Measurements from ENCODE around the gene TTLL8. TPM values are rescaled to one million over a fixed set of nuclear protein-coding genes. Genes with fewer than 3 reads are reported as not detected.

TTLL8 gene
- total and polyA plus RNA-seq, 9 donors = not detected

DNA sequence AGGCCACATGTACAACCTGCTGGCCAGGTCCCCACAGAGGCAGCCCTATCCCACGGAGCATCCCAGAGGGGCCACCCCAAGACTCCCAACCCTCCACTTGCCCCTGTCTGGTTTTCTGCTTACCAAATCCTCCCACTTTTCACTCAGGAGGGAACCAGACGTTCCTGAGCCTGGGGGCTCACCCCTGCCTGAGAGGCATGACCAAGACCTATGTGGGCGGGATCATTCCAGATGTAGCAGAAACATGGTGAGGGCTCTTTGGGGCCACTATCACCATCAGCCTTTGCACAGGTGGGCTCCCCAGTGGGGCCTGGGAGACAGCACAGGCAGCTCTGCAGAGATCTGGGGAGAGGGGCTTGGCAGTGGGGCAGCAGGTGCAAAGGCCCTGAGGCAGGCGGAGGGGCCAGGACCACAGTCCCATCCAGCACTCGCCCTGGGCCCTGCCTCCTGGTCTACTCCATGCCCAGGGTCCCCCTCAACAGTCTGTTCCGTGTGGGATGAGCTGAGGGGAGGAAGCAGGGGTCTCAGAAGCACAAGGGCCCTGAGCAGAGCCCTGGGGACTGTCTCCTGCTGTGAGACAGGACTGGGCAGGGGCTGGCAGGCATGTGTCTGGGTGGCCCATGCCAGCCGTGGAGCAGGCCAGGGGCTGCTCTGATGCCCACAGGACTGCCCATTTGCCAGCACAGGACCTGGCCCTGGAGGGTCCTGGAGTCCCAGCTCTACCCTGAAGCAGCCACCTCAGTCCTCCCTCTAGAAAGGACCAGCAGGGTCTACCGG is 88.2 kb downstream of the TTLL8 start:
- TF ChIP-seq POLR2A (IDR thresholded peaks at IDR 0.05) (no peak), EP300 (IDR thresholded peaks at IDR 0.05) (no peak)
- TF ChIP-seq, protein P1, sequence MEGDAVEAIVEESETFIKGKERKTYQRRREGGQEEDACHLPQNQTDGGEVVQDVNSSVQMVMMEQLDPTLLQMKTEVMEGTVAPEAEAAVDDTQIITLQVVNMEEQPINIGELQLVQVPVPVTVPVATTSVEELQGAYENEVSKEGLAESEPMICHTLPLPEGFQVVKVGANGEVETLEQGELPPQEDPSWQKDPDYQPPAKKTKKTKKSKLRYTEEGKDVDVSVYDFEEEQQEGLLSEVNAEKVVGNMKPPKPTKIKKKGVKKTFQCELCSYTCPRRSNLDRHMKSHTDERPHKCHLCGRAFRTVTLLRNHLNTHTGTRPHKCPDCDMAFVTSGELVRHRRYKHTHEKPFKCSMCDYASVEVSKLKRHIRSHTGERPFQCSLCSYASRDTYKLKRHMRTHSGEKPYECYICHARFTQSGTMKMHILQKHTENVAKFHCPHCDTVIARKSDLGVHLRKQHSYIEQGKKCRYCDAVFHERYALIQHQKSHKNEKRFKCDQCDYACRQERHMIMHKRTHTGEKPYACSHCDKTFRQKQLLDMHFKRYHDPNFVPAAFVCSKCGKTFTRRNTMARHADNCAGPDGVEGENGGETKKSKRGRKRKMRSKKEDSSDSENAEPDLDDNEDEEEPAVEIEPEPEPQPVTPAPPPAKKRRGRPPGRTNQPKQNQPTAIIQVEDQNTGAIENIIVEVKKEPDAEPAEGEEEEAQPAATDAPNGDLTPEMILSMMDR (IDR thresholded peaks at IDR 0.05) = no peak
- peak overlapping the region in 1 of 2 donors; percentile 0 for H3K27ac ChIP-seq
- WGBS, 3 donors = 80 to 87% (median 83%) methylated on average over 8 of the region's 8 CpGs
- H3K27me3 ChIP-seq = no peaks in the 10 kb centered on the region
- intact Hi-C loops (cut with DNase I) = loop anchor here (5.0 kb wide), 2 partner anchors 33 to 38 kb away; no protein-coding TSS in a partner anchor
- H3K4me3 ChIP-seq = no peak overlapping the region
- H3K36me3 ChIP-seq = no peaks in the 10 kb centered on the region
- no peaks in the 10 kb centered on the region for H3K9me3 ChIP-seq
- peak; percentile 22 to 48 (median 36) for DNase-seq
- H3K4me1 ChIP-seq (ENCODE audit: insufficient read depth) = peaks cover 28% of the 10 kb centered on the region

DNA sequence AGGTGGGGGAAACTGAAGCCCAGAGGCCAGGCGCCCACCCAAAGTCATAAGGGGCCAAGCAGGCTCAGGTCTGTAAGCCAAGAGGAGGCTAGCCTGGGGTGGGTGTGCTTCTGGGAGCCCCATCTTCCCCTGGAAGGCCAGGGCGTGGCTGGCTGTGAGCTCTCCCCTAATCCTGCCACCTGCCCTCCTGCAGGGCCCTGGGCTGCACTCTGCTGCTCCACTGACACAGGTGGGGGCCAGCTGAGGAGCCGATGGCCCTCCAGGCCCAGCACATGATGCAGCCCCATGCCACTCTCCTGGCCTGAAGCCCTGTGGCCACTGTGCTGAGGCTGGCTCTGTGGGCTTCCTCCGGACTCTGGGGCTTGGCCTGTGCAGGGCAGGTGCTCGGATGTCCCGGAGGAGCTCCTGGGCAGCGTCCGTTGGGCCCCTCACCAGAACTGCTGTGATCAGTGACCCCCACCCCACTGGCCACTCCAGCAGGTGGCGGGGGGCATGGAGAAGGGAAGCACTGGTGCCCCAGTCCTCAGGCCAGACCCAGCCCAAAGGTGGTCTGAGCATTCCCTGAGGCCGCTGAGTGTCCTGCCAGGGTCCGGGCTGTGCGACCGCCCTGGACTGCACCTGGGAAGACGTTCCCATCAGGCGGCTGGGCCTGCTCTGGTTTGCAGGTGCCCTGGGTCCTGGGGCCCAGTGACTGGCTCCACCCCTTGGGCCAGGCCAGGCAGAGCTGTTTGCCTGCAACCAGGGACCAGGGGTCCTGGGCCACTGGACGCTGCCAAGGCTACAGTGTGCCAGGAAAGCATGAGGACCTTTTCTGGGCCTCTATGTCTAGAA is 89.1 kb downstream of the TTLL8 start:
- WGBS, 3 donors = 96 to 98% (median 97%) methylated on average over 10 to 16 of the region's 16 CpGs
- Histone ChIP-seq H3K27me3 (no peaks in the 10 kb centered on the region), H3K4me1 (ENCODE audit: insufficient read depth) (peaks cover 28% of the 10 kb centered on the region), H3K27ac (peak overlapping the region in 1 of 2 donors; percentile 37), H3K4me3 (no peak overlapping the region), H3K36me3 (no peaks in the 10 kb centered on the region), H3K9me3 (no peaks in the 10 kb centered on the region)
- DNase-seq = peak; percentile 20 to 47 (median 36)
- intact Hi-C loops (cut with DNase I) = loop anchor here in 2 of 4 donors (5.0 kb wide), 1 partner anchor 37 kb away; no protein-coding TSS in a partner anchor
- TF ChIP-seq, protein P1 (IDR thresholded peaks at IDR 0.05) = no peak
- no peak for TF ChIP-seq POLR2A (IDR thresholded peaks at IDR 0.05)
- no peak for TF ChIP-seq EP300 (IDR thresholded peaks at IDR 0.05)

Other genes with a start within 250 kb of the TTLL8 start
- gene BRD1, start 230.4 kb downstream of the TTLL8 start, total RNA-seq = 10 to 100 TPM; 27.3 to 45.6 (median 40.2) TPM
- gene BRD1, start 230.4 kb downstream of the TTLL8 start, polyA plus RNA-seq = 10 to 100 TPM; 13.6 to 33.4 TPM
- 1 to 10 TPM; 5.8 to 9.6 (median 8.5) TPM for gene ZBED4, start 204.5 kb downstream of the TTLL8 start, total RNA-seq
- 1 to 10 TPM; 3.5 to 4.8 TPM for gene ZBED4, start 204.5 kb downstream of the TTLL8 start, polyA plus RNA-seq
- gene ALG12, start 139.9 kb downstream of the TTLL8 start, total RNA-seq = 10 to 100 TPM; 10.5 to 19.2 (median 15.5) TPM
- 10 to 100 TPM in 1 of 2 donors, 1 to 10 TPM in 1; 3.5 to 10.3 TPM for gene ALG12, start 139.9 kb downstream of the TTLL8 start, polyA plus RNA-seq
- gene CRELD2, start 139.7 kb downstream of the TTLL8 start, total RNA-seq = 10 to 100 TPM; 12.9 to 53.4 (median 27.8) TPM
- gene CRELD2, start 139.7 kb downstream of the TTLL8 start, polyA plus RNA-seq = 10 to 100 TPM in 1 of 2 donors, 1 to 10 TPM in 1; 9.5 to 21.4 TPM
- gene PIM3, start 97.5 kb downstream of the TTLL8 start, total RNA-seq = 100 to 1,000 TPM in 1 of 7 donors, 10 to 100 TPM in 6; 29.7 to 291 (median 45.3) TPM
- gene PIM3, start 97.5 kb downstream of the TTLL8 start, polyA plus RNA-seq = 10 to 100 TPM in 1 of 2 donors, 1 to 10 TPM in 1; 7.3 to 34.1 TPM
- under 1 TPM in 3 of 7 donors, not detected in 4; 0.10 to 0.18 (median 0.10) TPM for gene IL17REL, start 45.5 kb downstream of the TTLL8 start, total RNA-seq
- gene IL17REL, start 45.5 kb downstream of the TTLL8 start, polyA plus RNA-seq = under 1 TPM in 1 of 2 donors, not detected in 1; 0.05 TPM
- gene MLC1, start 27.1 kb upstream of the TTLL8 start, total RNA-seq = 1 to 10 TPM in 1 of 7 donors, under 1 TPM in 4, not detected in 2; 0.11 to 1.1 (median 0.35) TPM
- gene MLC1, start 27.1 kb upstream of the TTLL8 start, polyA plus RNA-seq = under 1 TPM; 0.27 to 0.67 TPM
- 1 to 10 TPM in 6 of 7 donors, under 1 TPM in 1; 0.94 to 6.3 (median 2.5) TPM for gene MOV10L1, start 31.7 kb upstream of the TTLL8 start, total RNA-seq
- gene MOV10L1, start 31.7 kb upstream of the TTLL8 start, polyA plus RNA-seq = 1 to 10 TPM; 1.6 to 2.0 TPM
- gene PANX2, start 112.4 kb upstream of the TTLL8 start, total RNA-seq = 1 to 10 TPM; 1.8 to 5.6 (median 3.1) TPM
- gene PANX2, start 112.4 kb upstream of the TTLL8 start, polyA plus RNA-seq = 1 to 10 TPM in 1 of 2 donors, under 1 TPM in 1; 0.27 to 2.0 TPM
- 10 to 100 TPM; 23.5 to 35.2 (median 27.2) TPM for gene TRABD, start 127.6 kb upstream of the TTLL8 start, total RNA-seq
- 10 to 100 TPM in 1 of 2 donors, under 1 TPM in 1; 0.58 to 25.9 TPM for gene TRABD, start 127.6 kb upstream of the TTLL8 start, polyA plus RNA-seq
- 10 to 100 TPM; 18.9 to 31.1 (median 23.0) TPM for gene SELENOO, start 142.7 kb upstream of the TTLL8 start, total RNA-seq
- gene SELENOO, start 142.7 kb upstream of the TTLL8 start, polyA plus RNA-seq = 10 to 100 TPM in 1 of 2 donors, under 1 TPM in 1; 0.40 to 23.4 TPM
- 10 to 100 TPM; 35.9 to 52.2 (median 40.8) TPM for gene TUBGCP6, start 186.7 kb upstream of the TTLL8 start, total RNA-seq
- gene TUBGCP6, start 186.7 kb upstream of the TTLL8 start, polyA plus RNA-seq = 10 to 100 TPM in 1 of 2 donors, 1 to 10 TPM in 1; 7.5 to 42.6 TPM
- gene HDAC10, start 193.0 kb upstream of the TTLL8 start, total RNA-seq = 10 to 100 TPM; 24.9 to 44.6 (median 41.1) TPM
- gene HDAC10, start 193.0 kb upstream of the TTLL8 start, polyA plus RNA-seq = 10 to 100 TPM in 1 of 2 donors, 1 to 10 TPM in 1; 2.3 to 33.2 TPM
- 10 to 100 TPM in 6 of 7 donors, 1 to 10 TPM in 1; 7.9 to 35.3 (median 23.3) TPM for gene MAPK12, start 203.4 kb upstream of the TTLL8 start, total RNA-seq
- gene MAPK12, start 203.4 kb upstream of the TTLL8 start, polyA plus RNA-seq = 10 to 100 TPM in 1 of 2 donors, under 1 TPM in 1; 0.87 to 26.5 TPM
- gene MAPK11, start 212.1 kb upstream of the TTLL8 start, total RNA-seq = 10 to 100 TPM in 4 of 7 donors, 1 to 10 TPM in 3; 2.0 to 31.6 (median 12.0) TPM
- 10 to 100 TPM in 1 of 2 donors, under 1 TPM in 1; 0.92 to 13.0 TPM for gene MAPK11, start 212.1 kb upstream of the TTLL8 start, polyA plus RNA-seq
- 100 to 1,000 TPM; 121 to 274 (median 229) TPM for gene PLXNB2, start 249.3 kb upstream of the TTLL8 start, total RNA-seq
- gene PLXNB2, start 249.3 kb upstream of the TTLL8 start, polyA plus RNA-seq = 100 to 1,000 TPM in 1 of 2 donors, 10 to 100 TPM in 1; 26.5 to 135 TPM